Fibroblast of villous mesenchyme (primary cell): ENCODE measurements around the gene USP5. TPM values are rescaled to one million over a fixed set of nuclear protein-coding genes. Genes with fewer than 3 reads are reported as not detected.

Experiments
- DNase-seq: peaks from one replicate; pipeline ENCODE4 v3.0.0-alpha.2; 2010; ENCODE audit warnings: low read depth
- H3K4me3 ChIP-seq: 2 replicates; pipeline ENCODE4 v1.5.1; 2011; ENCODE audit warnings: low read depth, mild to moderate bottlenecking, low read length
- CTCF ChIP-seq: IDR thresholded peaks from 2 replicates; pipeline ENCODE4 v1.5.1; 2012; ENCODE audit warnings: low read depth, mild to moderate bottlenecking, low read length; ENCODE audit not compliant: insufficient read depth
- total RNA-seq: library from RNA; depleted of rRNA; stranded (reverse); fragments of >200 nt; gene quantifications from 2 replicates; pipeline ENCODE4 v1.2.3, GENCODE V29; 2012

Gene USP5
- total RNA-seq, 1 donor, result 96.7 TPM

GRCh38 chr12:6896846-6897435 is 45.0 kb downstream of the USP5 start:
- no peak overlapping the region for H3K4me3 ChIP-seq
- no peak for DNase-seq
- no peak for TF ChIP-seq CTCF

DNA sequence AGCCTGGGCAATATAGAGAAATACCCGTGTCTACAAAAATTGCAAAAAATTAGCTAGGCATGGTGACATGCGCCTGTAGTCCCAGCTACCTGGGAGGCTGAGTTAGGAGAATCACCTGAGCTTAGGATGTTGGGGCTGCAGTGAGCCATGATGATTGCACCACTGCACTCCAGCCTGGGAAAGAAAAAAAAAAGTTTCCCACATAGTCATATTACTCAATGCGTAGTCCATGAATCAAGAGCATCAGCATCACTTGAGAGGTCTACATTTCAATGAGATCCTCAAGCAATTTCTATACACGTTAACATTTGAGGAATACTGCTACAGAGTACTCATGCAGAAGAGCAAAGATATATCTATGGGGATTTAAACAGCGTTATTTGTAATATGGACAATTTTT is 47.5 kb downstream of the USP5 start:
- no peak for TF ChIP-seq CTCF
- no peak overlapping the region for H3K4me3 ChIP-seq
- DNase-seq, result no peak

DNA sequence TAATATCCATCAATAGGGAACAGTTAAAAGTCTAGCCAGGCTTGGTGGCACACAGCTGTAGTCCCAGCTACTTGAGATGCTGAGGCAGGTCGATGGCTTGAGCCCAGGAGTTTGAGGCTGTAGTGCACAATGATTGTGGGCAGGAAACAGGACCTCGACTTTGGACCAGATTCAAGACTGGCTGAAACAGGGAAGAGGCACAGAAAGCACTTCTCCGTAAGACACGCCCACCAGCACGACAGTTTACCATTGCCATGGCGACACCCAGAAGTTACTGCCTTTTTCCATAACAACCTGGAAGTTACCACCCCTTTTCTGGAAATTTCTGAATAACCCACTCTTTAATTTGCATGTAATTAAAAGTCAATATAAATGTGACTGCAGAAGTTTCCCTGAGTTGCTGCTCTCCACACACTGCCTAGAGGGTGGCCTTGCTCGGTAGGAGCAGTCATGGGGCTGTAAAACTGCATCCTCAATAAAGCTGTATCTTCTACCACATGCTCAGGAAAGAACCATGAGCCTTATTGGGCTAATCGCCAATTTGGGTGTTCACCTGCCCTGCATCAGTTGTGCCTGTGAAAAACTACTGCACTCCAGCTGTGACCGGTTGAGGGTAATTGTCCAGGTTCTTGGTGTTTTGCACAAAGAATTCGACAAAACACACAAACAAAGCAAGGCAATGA is 48.0 kb downstream of the USP5 start:
- DNase-seq, result peak; percentile 57
- H3K4me3 ChIP-seq, result no peak overlapping the region
- TF ChIP-seq CTCF, result no peak

DNA sequence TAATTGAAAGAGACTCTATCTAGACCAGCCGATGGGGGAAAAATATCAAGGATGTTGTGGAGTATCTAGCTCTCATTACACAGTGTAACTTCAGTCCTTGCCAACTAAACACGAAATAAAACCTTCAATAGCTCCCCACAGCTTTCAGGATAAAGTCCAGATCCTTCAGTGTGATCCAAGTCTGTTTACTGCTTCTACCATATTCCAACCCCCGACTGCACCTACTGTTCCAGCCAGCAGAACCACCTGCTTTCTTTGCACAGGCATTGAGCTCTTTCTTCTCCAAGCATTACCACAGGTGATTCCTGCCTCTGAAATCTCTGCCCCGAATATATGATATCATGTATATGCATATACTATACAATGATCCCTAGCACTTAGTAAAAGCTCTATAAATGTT is 50.5 kb downstream of the USP5 start:
- no peak for DNase-seq
- no peak overlapping the region for H3K4me3 ChIP-seq
- no peak for TF ChIP-seq CTCF

GRCh38 chr12:6903722-6904121 is 51.8 kb downstream of the USP5 start:
- DNase-seq, result no peak
- no peak overlapping the region for H3K4me3 ChIP-seq
- TF ChIP-seq CTCF, result no peak

DNA sequence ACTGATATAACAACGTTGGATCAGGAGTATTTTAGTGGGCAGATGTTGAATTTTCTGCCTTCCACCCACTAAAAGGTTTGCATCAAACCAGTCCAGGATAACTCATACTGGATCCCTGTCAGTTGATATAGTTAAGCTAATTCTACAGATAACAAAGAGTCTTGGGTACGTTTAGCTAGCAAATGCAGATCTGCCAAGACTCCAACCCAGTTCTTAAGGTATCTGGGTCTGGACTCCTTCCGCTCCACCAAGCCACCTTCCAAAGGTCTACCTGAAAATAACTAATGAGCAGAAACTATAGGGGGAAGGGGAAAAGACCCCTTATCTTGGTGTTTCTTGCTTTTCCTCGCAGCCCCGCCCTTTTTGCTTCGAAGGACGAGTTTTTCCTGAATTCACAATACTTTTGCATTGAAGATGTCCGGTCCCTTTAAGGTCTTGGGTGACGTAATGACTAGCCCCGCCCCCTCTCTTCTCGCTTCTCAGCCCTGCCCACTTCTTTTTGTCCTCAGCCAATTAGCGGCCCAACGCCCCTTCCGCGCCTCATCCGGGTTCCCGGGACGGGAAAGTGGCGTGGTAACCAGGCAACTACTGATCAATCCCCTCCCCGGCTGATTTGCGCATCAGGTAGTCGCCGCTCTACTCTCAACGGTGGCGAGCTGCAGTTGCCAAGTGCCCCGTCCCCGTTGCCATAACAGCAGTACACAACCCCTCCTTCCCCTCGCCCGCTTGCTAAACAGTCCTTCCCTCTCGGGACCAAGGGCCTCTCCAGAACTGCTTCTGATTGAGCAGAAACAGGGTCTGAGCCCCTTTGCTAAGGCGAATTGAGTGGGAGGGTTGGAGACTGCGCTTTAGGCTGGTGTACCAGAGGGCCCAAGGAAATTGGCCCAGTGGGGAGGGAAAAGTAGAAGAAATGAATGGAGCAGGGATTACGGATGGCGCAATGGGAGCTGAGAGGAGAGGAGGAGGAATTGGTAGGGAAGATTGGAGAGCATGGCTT is 52.6 kb downstream of the USP5 start, which contains the start of gene LRRC23:
LRRC23 (plus strand) TSS at position 543 of the 997 bp plus-strand sequence. CDS start 812 bp downstream, outside the sequence.
- peak within 1 kb of the TSS; percentile 76 for H3K4me3 ChIP-seq
- TF ChIP-seq CTCF, result no peak
- peak; percentile 94 for DNase-seq
